OCI-LY7 (cell line): Measurements from ENCODE around the gene SLAMF8. TPM values are rescaled to one million over a fixed set of nuclear protein-coding genes. Genes with fewer than 3 reads are reported as not detected.

Source experiments
- BruUV-seq: library from RNA; stranded (reverse); fragments of 400-500 nt; replicated peaks from 2 replicates; lab custom pipeline; 2021; lab: Mats Ljungman, UMichigan
- CTCF ChIA-PET: fragments of 300-600 bp; sonication (Branson Sonifier 250); formaldehyde crosslinking; loops from one replicate; lab custom pipeline; 2022; ENCODE audit warnings: antibody characterized with exemption; ENCODE audit not compliant: unreplicated experiment; lab: Charles Lee
- POLR2A ChIA-PET: fragments of 300-600 bp; sonication (Branson Sonifier 250); formaldehyde crosslinking; loops from one replicate; lab custom pipeline; 2022; ENCODE audit warnings: antibody characterized with exemption; lab: Charles Lee
- DNase-seq: peaks from one replicate; pipeline ENCODE4 v3.0.0-alpha.2; 2015; ENCODE audit warnings: low spot score
- H2AFZ ChIP-seq: fragments of 200-600 bp; sonication (generic), shearing (Covaris generic); 2 replicates; pipeline ENCODE4 v1.6.1; 2014; ENCODE audit warnings: mild to moderate bottlenecking, antibody characterized with exemption, low read length, moderate library complexity
- H3K27ac ChIP-seq: fragments of 200-600 bp; sonication (generic); 2 replicates; pipeline ENCODE4 v1.5.1; 2014; ENCODE audit warnings: mixed run types, low read depth, mild to moderate bottlenecking, moderate library complexity, low read length, inconsistent platforms; ENCODE audit not compliant: poor library complexity, severe bottlenecking
- H3K36me3 ChIP-seq: fragments of 200-600 bp; sonication (generic); 2 replicates; pipeline ENCODE4 v1.6.1; 2014; ENCODE audit warnings: mild to moderate bottlenecking, antibody characterized with exemption, low read length, moderate library complexity, mixed read lengths; ENCODE audit not compliant: insufficient read depth
- H3K4me1 ChIP-seq: fragments of 200-600 bp; sonication (generic); 2 replicates; pipeline ENCODE4 v1.5.1; 2014; ENCODE audit warnings: mild to moderate bottlenecking, low read length; ENCODE audit not compliant: insufficient read depth, poor library complexity, severe bottlenecking
- H3K4me2 ChIP-seq: fragments of 200-600 bp; sonication (generic); 2 replicates; pipeline ENCODE4 v1.6.1; 2014; ENCODE audit warnings: mild to moderate bottlenecking, low read length
- H3K4me3 ChIP-seq: fragments of 200-600 bp; sonication (generic); 2 replicates; pipeline ENCODE4 v1.5.1; 2014; ENCODE audit warnings: mild to moderate bottlenecking, low read depth, low read length; ENCODE audit not compliant: poor library complexity, severe bottlenecking
- H3K79me2 ChIP-seq: fragments of 200-600 bp; sonication (generic); 2 replicates; pipeline ENCODE4 v1.6.1; 2016; ENCODE audit warnings: low read depth, mild to moderate bottlenecking, low read length, moderate library complexity, mixed read lengths; ENCODE audit not compliant: insufficient read depth
- H3K9me2 ChIP-seq: fragments of 200-600 bp; sonication (generic); 2 replicates; pipeline ENCODE4 v1.6.1; 2016; ENCODE audit warnings: mild to moderate bottlenecking, low read length, mixed read lengths; ENCODE audit not compliant: insufficient read depth
- H3K9me3 ChIP-seq: fragments of 200-600 bp; sonication (generic); 2 replicates; pipeline ENCODE4 v1.6.1; 2014; ENCODE audit warnings: mild to moderate bottlenecking, mixed run types, low read length, mixed read lengths
- H4K20me1 ChIP-seq: fragments of 200-600 bp; sonication (generic); 2 replicates; pipeline ENCODE4 v1.6.1; 2014; ENCODE audit warnings: mild to moderate bottlenecking, antibody characterized with exemption, low read length, moderate library complexity, mixed read lengths; ENCODE audit not compliant: insufficient read depth
- CTCF ChIP-seq: fragments of 200-600 bp; sonication (generic); conservative IDR thresholded peaks from 2 replicates; pipeline ENCODE4 v1.5.1; 2014; ENCODE audit warnings: mild to moderate bottlenecking, antibody characterized with exemption, low read length, moderate library complexity, mixed read lengths
- EZH2phosphoT487 ChIP-seq: fragments of 200-600 bp; sonication (generic); IDR thresholded peaks from 2 replicates; pipeline ENCODE4 v1.6.1; 2018; ENCODE audit warnings: low read depth, borderline replicate concordance, mild to moderate bottlenecking, mixed run types, antibody characterized with exemption, low read length, moderate library complexity, mixed read lengths
- intact Hi-C: fragments of 100-400 bp; cut with micrococcal nuclease; formaldehyde crosslinking; loops from one replicate; pipeline ENCODE4 v1.10.0; 2022; ENCODE audit not compliant: unreplicated experiment
- total RNA-seq, 2 experiments: library from RNA; depleted of rRNA in 1 of 2; stranded (reverse); fragments of >200 nt in 1 of 2; shearing (Covaris generic) in 1 of 2; gene quantifications; 2 replicates each; pipeline ENCODE4 v1.2.3, GENCODE V29; 2014 to 2022

SLAMF8 gene
- total RNA-seq, 2 experiments from 2014 or later = not detected

DNA sequence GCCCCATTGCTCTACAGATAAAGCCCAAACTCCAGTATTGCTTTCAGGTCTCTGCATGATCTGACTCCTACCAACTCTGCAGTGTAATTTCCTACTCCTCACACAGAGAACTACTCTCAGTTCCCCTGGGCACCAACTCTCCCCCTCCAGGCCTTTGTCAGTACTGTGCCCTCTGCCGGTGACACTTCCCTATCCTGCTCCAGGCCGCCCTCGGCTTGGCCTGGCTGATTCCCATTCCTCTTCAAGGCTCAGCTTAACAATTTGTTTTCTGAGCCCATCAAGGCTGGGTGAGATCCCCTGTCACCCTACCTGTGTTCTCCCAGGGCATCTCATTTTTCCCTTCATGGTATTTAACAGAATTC is 2.6 kb downstream of the SLAMF8 start:
- H3K79me2 ChIP-seq = no peaks in the 10 kb centered on the region
- POLR2A ChIA-PET = no interaction called here
- peak; percentile 29 for DNase-seq
- peak; percentile 55; the same call in 1 of the 2 replicates for TF ChIP-seq CTCF
- TF ChIP-seq EZH2phosphoT487 = no peak
- H2AFZ ChIP-seq = no peak overlapping the region
- H3K9me3 ChIP-seq = no peaks in the 10 kb centered on the region
- intact Hi-C loops = no loop called here
- no peak overlapping the region for H3K27ac ChIP-seq
- no peaks in the 10 kb centered on the region for H3K36me3 ChIP-seq
- no peaks in the 10 kb centered on the region for H3K4me1 ChIP-seq
- no peak overlapping the region for H3K4me2 ChIP-seq
- H4K20me1 ChIP-seq = no peaks in the 10 kb centered on the region
- no peaks in the 10 kb centered on the region for H3K9me2 ChIP-seq
- no peak overlapping the region for H3K4me3 ChIP-seq
- no TSS peak for BruUV-seq
- CTCF ChIA-PET = no interaction called here

- no peaks in the 10 kb centered on the region for H4K20me1 ChIP-seq
- H3K36me3 ChIP-seq = no peaks in the 10 kb centered on the region
- no peak for TF ChIP-seq CTCF
- TF ChIP-seq EZH2phosphoT487 = no peak
- no peaks in the 10 kb centered on the region for H3K4me1 ChIP-seq
- no peaks in the 10 kb centered on the region for H3K9me2 ChIP-seq
- no peak overlapping the region for H2AFZ ChIP-seq
- intact Hi-C loops = no loop called here
- CTCF ChIA-PET = no interaction called here
- H3K4me2 ChIP-seq = no peak overlapping the region
- no peak overlapping the region for H3K4me3 ChIP-seq
- no peaks in the 10 kb centered on the region for H3K79me2 ChIP-seq
- no TSS peak for BruUV-seq
- DNase-seq = no peak
- no peaks in the 10 kb centered on the region for H3K9me3 ChIP-seq
- POLR2A ChIA-PET = no interaction called here
- no peak overlapping the region for H3K27ac ChIP-seq
Observed at GRCh38 chr1:159829822-159830465, 3.3 kb downstream of the SLAMF8 start.

DNA sequence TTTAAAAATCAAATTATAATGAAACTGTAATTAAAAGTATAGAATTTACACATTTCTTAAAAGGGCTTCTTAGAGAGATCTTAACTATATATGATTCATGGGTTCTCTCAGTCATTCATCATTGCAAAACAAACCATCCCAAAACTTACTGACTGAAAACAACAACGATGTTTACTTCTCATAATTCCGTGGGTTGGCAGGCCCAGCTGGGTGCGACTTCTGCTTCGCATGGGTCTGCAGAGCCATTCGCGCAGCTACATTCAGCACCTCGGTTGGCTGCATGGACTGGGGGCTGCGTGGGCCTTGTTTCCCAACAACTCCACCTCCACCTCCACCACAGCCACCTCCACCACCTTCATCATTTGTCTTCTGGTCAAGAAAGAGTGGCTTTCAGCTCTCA is 4.0 kb downstream of the SLAMF8 start:
- H4K20me1 ChIP-seq = no peaks in the 10 kb centered on the region
- H3K79me2 ChIP-seq = no peaks in the 10 kb centered on the region
- H2AFZ ChIP-seq = no peak overlapping the region
- no peak overlapping the region for H3K4me2 ChIP-seq
- H3K36me3 ChIP-seq = no peaks in the 10 kb centered on the region
- ChIA-PET POLR2A (no interaction called here), CTCF (no interaction called here)
- intact Hi-C loops = no loop called here
- H3K4me1 ChIP-seq = no peaks in the 10 kb centered on the region
- DNase-seq = no peak
- H3K4me3 ChIP-seq = no peak overlapping the region
- H3K9me3 ChIP-seq = no peaks in the 10 kb centered on the region
- no TSS peak for BruUV-seq
- no peaks in the 10 kb centered on the region for H3K9me2 ChIP-seq
- TF ChIP-seq CTCF (no peak), EZH2phosphoT487 (no peak)
- H3K27ac ChIP-seq = no peak overlapping the region
